HG03108 (cell line): ENCODE results near the gene ARHGAP15.

ENCODE experiments used
- ATAC-seq: cut with Tn5 transposase; IDR thresholded peaks from one replicate; pipeline ENCODE4 v1.9.1; 2021; ENCODE audit warnings: moderate library complexity; ENCODE audit not compliant: unreplicated experiment

ARHGAP15 gene

DNA sequence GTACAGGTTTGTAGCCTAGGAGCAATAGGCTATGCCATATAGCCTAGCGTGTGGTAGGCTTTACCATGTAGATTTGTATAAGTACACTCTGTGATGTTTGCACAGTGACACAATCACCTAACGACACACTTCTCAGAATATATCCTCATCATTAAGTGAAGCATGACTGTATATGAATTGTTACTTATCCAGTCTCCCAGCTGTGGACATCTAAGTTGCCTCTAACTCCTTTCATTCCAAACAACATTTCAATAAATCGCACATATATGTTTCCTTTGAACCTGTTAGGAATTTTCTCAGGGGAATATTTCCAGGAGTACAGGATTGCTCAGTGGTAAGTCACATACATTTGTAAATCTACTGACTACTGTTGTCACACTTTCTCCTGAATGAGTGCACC lies 90.0 kb downstream of the ARHGAP15 start:
- no peak for ATAC-seq

DNA sequence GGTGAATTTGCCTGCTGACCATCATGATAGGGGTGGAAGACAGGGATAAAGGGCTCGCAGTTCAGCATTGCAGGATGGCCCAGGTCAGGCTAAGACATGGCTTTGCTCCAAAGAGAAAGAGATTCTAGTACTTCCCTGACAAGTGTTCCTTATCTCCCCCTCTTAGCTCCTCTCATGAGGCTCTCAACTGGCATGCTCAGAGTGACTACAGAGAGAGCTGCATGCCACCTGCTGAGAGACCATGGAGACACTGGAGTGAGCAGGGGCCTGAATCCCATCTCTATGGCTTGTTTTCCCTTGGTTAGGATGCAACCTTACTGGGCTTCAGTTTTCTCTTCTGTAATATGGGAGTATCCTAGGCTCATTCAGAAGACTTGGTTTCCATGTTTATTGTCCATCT lies 94.3 kb downstream of the ARHGAP15 start:
- ATAC-seq = no peak

DNA sequence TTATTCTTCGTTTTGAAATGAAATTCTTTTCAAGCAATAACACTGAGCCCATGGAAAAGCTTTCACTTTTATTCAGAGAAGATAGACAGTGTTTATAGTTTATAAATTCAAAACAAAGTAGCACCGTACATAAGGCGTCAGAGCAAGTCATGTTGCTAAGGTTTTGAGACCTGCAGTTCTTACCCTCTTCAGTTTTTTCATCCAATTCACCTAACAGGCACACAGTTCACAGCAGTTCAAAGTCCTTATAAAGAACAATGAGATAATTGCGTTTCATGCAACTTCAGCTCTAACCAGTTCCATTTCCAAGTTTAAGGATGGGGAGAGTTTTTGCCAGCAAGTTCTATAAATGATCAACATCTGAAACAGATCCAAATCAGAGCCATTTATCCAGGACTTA lies 96.7 kb downstream of the ARHGAP15 start:
- ATAC-seq = no peak

DNA sequence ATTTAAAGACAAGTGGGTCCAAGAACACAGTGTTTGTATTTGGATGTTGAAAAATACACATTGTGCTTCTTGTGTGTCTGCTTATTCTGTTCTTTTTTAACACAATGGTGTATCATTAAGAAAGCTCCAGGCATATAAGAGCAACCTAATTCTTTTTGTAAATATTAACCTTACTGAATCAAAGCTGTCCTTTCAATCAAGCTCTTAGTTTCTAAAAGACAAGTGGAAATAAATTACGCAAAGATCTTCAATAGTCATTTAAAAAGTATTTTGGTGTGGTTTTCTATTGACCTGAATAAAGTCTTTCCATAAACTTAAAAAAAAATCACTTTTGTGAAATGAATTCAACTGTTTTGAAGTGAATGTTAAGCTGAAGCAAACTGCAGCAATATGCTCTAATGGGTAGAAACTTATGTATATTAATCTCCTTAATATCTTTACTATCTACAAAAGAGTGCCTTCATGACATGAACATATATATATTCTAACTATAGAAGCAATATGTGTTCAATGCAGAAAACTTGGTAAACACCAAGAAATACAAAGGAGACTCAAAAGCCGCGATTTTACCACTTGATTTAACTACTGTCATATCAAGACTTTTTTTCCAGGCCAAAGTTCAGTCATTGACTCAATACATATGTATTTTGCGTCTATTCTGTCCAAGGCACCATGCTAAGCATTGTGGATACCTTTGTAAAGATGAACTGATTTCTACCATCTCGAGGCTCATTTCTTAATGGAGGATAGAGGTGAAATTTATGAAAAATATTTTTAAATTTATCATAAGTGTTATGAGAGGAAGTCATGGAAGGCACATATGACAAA lies 97.7 kb downstream of the ARHGAP15 start:
- no peak for ATAC-seq

DNA sequence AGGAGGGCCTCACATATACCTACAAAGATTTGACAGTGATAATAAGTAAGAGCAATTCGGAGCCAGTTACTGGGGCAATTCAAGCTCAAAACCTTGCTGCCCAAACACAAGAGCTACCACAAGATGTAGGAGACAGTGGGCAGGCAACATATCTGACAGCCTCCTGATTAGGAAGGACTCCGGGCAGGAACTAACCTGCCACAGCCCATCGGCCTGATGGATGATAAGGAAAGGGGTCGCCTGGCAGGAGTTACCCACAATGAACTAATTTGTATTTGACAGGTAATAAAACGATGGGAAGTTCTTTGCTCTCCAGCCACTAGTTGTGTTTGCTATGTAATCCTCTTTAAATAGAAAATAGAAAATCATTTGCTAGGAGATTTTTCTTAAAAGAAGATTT lies 100.2 kb downstream of the ARHGAP15 start:
- no peak for ATAC-seq

- ATAC-seq = no peak
Observed at GRCh38 chr2:143229952-143230351, 100.7 kb downstream of the ARHGAP15 start.

DNA sequence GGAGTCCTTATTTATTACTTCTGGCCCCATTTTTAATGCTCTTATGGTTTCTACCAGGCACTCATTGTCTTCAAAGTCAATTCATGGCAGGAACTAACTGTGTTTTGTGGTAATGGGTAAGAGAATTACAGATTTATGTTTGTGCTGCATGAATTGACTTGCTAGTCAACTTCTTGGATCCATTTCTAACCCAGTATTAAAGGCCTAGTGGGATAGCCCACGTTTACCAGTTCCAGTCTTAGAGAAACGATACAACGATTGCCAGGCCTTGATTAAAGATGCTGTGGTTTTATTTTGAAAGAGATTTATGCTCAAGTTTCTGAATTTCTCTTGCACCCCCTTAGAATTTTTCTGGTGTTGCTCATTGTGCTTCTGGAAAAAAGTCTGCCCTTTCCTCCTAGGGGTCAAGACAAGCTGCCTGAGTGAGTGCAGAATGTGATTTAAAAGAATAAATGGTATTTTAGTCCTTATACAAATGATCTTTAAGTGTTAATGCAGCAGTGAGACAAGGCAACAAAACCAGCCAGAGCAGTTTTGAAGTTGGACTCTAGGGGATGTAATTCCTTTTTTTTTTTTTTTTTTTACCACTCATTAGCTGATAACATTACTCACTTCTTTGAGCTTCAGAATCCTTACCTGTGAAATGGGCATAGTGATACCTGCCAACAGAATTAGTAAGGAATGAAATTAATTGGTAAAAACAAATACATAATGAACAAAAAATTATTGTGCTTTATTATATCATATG lies 101.5 kb downstream of the ARHGAP15 start:
- no peak for ATAC-seq

- no peak for ATAC-seq
Observed at GRCh38 chr2:143231254-143231645, 102.0 kb downstream of the ARHGAP15 start.

- no peak for ATAC-seq
Observed at GRCh38 chr2:143237146-143237777, 108.0 kb downstream of the ARHGAP15 start.

DNA sequence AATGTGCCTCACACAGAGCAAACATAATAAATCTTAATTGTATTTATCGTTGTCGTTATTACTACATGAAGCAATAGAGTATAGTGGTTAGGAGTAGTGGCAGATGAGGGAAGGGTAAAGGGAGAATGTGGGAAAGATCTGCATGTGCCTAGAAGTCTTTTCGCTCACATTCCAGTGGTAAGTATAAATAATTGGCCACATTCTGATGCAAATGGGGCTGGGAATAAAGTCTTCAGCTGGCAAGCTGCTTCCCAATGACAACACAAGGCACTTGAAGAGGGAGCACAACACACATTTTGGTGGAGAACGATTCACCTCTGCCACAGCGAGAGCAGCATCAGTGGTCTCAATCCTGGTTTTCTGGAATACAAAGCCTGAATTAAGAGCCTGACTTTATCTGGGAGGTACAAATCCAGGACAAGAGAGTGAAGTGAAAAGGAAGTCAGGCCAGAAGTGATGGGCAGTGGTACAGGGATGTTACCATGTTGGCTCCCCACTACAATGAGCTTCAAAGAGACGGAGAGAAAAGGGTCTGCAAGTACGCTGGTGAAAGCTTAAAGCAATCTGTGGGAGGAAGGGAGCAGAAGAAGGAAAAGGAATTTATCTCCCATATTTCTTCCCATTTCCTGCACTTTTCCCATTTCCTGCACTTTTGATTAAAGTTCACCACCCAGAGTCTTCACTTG lies 112.3 kb downstream of the ARHGAP15 start:
- no peak for ATAC-seq

GRCh38 chr2:143246246-143246645 lies 117.0 kb downstream of the ARHGAP15 start:
- ATAC-seq = no peak

DNA sequence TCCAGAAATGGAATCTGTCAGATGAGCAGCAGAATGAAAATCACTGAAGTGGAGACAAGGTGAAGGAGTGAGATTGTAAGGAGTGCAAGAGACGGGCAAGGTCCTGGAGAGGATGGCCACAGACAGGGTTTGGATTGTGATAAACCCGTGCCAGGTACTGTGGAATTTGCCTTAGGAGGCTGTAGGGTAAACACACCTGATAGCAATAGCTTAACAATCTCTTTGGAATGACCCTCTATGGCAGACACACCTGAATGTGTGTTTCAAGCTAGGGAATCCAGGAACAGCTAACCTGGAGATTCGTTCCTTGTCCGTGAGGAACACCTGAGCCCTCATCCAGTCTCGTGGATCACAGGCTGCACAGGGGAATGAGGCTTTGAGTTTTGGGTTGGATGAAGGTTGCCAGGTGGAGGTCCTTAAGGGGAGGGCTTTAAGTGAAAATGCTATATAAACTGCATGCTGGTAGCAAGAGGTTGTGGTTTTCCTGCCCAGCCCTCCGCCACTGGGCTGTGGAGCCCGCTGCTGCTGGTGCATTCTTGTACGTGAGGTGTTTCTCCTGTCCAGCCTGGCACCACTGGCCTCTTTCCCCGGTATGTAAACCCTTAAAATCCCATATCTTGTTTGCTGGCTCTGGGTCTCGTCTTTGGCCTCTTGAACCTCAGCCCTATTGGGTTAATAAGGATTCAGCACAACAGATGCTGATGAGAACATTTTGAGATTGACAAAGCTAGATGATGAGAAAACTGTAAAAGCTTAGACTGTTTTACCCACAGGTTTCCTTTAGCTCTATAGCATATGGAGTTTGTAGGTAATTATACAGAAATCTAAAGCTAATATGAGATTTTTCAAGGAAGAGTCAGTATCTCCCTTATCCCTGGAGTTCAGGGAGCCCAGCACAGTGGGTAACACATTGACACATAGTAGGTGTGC lies 117.9 kb downstream of the ARHGAP15 start:
- no peak for ATAC-seq

- no peak for ATAC-seq
Observed at GRCh38 chr2:143248631-143249030, 119.4 kb downstream of the ARHGAP15 start.

DNA sequence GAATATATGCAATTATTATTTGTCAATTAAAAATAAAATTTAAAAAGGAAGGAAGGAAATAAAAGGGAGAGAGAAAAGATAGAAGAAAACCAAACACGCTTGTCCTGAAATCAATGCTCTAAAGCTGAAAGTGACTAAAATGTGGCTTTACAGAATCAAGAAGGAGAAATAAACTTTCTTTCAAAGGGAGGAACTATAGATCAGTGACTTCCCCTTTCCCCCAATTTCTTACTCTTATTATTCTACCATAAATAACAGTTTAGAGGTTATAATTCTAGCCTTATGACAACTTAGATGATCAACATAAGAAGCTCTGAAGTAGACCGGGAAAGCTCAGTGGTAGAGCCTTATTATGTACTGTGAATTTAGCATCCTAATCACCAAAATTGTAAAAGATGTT lies 122.5 kb downstream of the ARHGAP15 start:
- no peak for ATAC-seq

- no peak for ATAC-seq
Observed at GRCh38 chr2:143252138-143252907, 123.1 kb downstream of the ARHGAP15 start.

GRCh38 chr2:143254110-143254509 lies 124.9 kb downstream of the ARHGAP15 start:
- ATAC-seq = no peak

- no peak for ATAC-seq
Observed at GRCh38 chr2:143255086-143255485, 125.9 kb downstream of the ARHGAP15 start.

DNA sequence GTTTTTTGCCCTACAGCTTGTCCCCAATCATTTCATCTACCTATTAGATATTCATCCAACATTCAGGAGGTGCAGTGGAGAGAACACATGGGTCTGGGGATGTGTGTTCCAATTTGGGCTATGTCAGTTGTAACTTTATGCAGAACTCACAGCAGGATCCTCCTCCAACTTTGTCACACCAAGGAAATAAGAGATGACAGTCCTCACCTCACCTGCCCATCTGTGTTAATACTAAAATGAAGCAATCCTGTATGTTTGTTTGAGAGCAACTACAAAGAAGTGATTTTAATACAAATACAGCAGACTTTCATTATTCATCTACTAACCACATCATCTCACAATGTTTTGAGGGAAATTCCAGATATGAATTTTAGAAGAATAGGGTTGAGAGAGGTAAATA lies 126.7 kb downstream of the ARHGAP15 start:
- no peak for ATAC-seq

DNA sequence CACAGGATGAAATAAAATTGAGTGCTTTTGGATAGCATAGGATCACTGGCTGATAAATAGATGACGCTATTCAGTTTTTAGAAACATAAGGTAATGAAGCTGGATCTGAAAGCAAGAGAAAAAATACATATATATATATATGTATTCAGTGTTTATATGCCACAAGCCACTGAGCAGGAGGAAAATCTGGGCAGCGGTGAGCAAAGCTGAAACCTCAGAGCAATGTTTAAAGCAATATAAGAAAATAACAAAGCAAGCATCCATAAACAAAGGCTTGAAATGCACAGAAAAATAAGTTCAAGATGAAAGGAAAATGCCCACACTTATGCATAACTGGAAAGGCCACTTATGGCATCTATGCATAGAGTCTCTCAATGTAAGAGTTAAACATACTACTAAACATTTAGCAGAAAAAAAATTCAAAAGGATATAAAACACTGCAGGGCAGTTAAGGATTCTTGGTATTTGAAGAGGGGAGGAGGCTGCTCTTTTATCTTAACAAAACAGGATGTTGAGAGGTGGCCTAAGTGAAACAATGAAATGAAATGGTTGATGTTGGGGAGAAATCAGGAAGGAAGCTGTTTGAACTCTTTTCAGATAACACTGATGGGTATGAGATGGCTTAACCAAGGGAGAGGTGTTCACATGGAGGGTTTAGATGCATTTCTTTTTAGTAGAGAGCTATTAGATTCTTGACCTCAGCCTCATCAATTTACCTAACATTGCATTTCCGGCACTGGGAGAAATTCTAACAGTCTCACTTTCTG lies 129.1 kb downstream of the ARHGAP15 start:
- no peak for ATAC-seq
